DOHH2 (cell line): ENCODE measurements around the gene GLRX5.
"Not testable (repeated sequence)": the region's sequence is repeated elsewhere in the genome, so short reads cannot be mapped to it uniquely, and the experiment has no call there.

Experiments used
- CTCF ChIP-seq: fragments of 200-600 bp; sonication (generic); IDR thresholded peaks from one replicate; pipeline ENCODE4 v1.5.1; 2014; ENCODE audit warnings: antibody characterized with exemption, mild to moderate bottlenecking, low read depth, low read length; ENCODE audit not compliant: poor library complexity, severe bottlenecking
- EZH2phosphoT487 ChIP-seq: fragments of 200-600 bp; sonication (generic); IDR thresholded peaks from 2 replicates; pipeline ENCODE4 v1.6.1; 2017; ENCODE audit warnings: borderline replicate concordance, mild to moderate bottlenecking, antibody characterized with exemption, low read length, moderate library complexity, mixed read lengths

GRCh38 chr14:95583836-95584617 lies 49.2 kb downstream of the GLRX5 start:
- TF ChIP-seq CTCF, EZH2phosphoT487: not testable (repeated sequence)
